K562 (cell line): ENCODE measurements around the gene RHD. TPM values are rescaled to one million over a fixed set of nuclear protein-coding genes. Genes with fewer than 3 reads are reported as not detected.
A peak's percentile ranks its signal among the peaks of the same experiment; 100 is the strongest.

Experiments
- ELF1 ChIP-seq: fragments of 200-800 bp; sonication (Bioruptor generic); IDR thresholded peaks from 2 replicates; pipeline ENCODE4 v1.6.1; 2016; ENCODE audit warnings: missing genetic modification characterization, missing compliant biosample characterization
- ETS1 ChIP-seq: conservative IDR thresholded peaks from 2 replicates; pipeline ENCODE4 v1.6.1; 2011; ENCODE audit warnings: low read depth, mild to moderate bottlenecking, low read length; ENCODE audit not compliant: control insufficient read depth
- ETS2 ChIP-seq: IDR thresholded peaks from 2 replicates; pipeline ENCODE4 v1.6.1; 2016; ENCODE audit warnings: borderline replicate concordance, missing genetic modification characterization, mild to moderate bottlenecking, moderate library complexity, missing compliant biosample characterization; ENCODE audit not compliant: poor library complexity, severe bottlenecking
- FOXJ3 ChIP-seq: sonication (generic); formaldehyde crosslinking; IDR thresholded peaks from 2 replicates; pipeline ENCODE4 v1.4.0; 2020; ENCODE audit warnings: mild to moderate bottlenecking, missing genetic modification reagents
- IRF2 ChIP-seq: sonication (generic); formaldehyde crosslinking; IDR thresholded peaks from 2 replicates; pipeline ENCODE4 v1.8.1; 2022; ENCODE audit warnings: mild to moderate bottlenecking, missing genetic modification reagents
- KAT2B ChIP-seq: IDR thresholded peaks from one replicate; pipeline ENCODE4 v1.6.1; 2012; ENCODE audit warnings: low read depth, mild to moderate bottlenecking, control low read depth, inconsistent platforms, low read length, moderate library complexity
- KAT8 ChIP-seq: fragments of 450-650 bp; IDR thresholded peaks from 2 replicates; pipeline ENCODE4 v1.6.1; 2016; ENCODE audit warnings: low read depth, mild to moderate bottlenecking
- LCOR ChIP-seq: sonication (generic); formaldehyde crosslinking; IDR thresholded peaks from 2 replicates; pipeline ENCODE4 v1.8.0; 2022; ENCODE audit warnings: mild to moderate bottlenecking, missing genetic modification reagents
- MBD2 ChIP-seq: sonication (generic); IDR thresholded peaks from 2 replicates; pipeline ENCODE4 v1.6.1; 2016; ENCODE audit warnings: low read depth, borderline replicate concordance
- MTA1 ChIP-seq: fragments of 450-650 bp; IDR thresholded peaks from 2 replicates; pipeline ENCODE4 v1.6.1; 2017; ENCODE audit warnings: borderline replicate concordance
- MYC ChIP-seq, 2 experiments: fragments of 250-450 bp in 1 of 2; sonication (Bioruptor Pico) in 1 of 2; IDR thresholded peaks; 2 replicates each; pipeline versions ENCODE4 v1.5.1 to v1.6.1; 2012 to 2021; ENCODE audit warnings: low read depth in 2 of 2, borderline replicate concordance in 1 of 2, improper control_type of control experiment in 1 of 2, low read length in 1 of 2, mild to moderate bottlenecking in 1 of 2, moderate library complexity in 1 of 2
- PCBP2 ChIP-seq: fragments of 200-400 bp; formaldehyde crosslinking; IDR thresholded peaks from 2 replicates; pipeline ENCODE4 v1.6.1; 2018; ENCODE audit warnings: low read length, low read depth, mild to moderate bottlenecking, moderate library complexity; ENCODE audit not compliant: poor library complexity, severe bottlenecking
- POU5F1 ChIP-seq: fragments of 150-350 bp; IDR thresholded peaks from 2 replicates; pipeline ENCODE4 v1.6.1; 2014; ENCODE audit warnings: borderline replicate concordance, low read length, low read depth, mild to moderate bottlenecking; ENCODE audit not compliant: partially characterized antibody
- RBBP5 ChIP-seq: fragments of 200-600 bp; sonication (generic); IDR thresholded peaks from 2 replicates; pipeline ENCODE4 v1.6.1; 2012; ENCODE audit warnings: borderline replicate concordance, mild to moderate bottlenecking, low read length, control low read depth, inconsistent platforms; ENCODE audit not compliant: insufficient read depth, poor library complexity, severe bottlenecking
- RBM22 ChIP-seq: fragments of 200-400 bp; formaldehyde crosslinking; IDR thresholded peaks from 2 replicates; pipeline ENCODE4 v1.6.1; 2018; ENCODE audit warnings: low read length, low read depth; ENCODE audit not compliant: poor library complexity, severe bottlenecking
- RFX7 ChIP-seq: fragments of 250-450 bp; sonication (Bioruptor Pico); IDR thresholded peaks from 2 replicates; pipeline ENCODE4 v1.5.1; 2021; ENCODE audit warnings: mild to moderate bottlenecking
- SNRNP70 ChIP-seq: fragments of 200-400 bp; formaldehyde crosslinking; optimal IDR thresholded peaks from 2 replicates; pipeline ENCODE3; 2017; ENCODE audit warnings: low read depth, low read length
- TEAD4 ChIP-seq, 2 experiments: sonication (generic) in 1 of 2; formaldehyde crosslinking in 1 of 2; IDR thresholded peaks; 2 replicates each; pipeline versions ENCODE4 v1.6.1 to v1.8.0; 2012 to 2022; ENCODE audit warnings: borderline replicate concordance in 1 of 2, inconsistent platforms in 1 of 2, low read length in 1 of 2, mild to moderate bottlenecking in 1 of 2, missing genetic modification reagents in 1 of 2
- TFAP4 ChIP-seq: sonication (generic); formaldehyde crosslinking; IDR thresholded peaks from 2 replicates; pipeline ENCODE4 v1.8.0; 2022; ENCODE audit warnings: missing genetic modification reagents, mild to moderate bottlenecking, moderate library complexity, borderline replicate concordance
- THRAP3 ChIP-seq: fragments of 450-650 bp; IDR thresholded peaks from 2 replicates; pipeline ENCODE4 v1.6.1; 2016; ENCODE audit warnings: mild to moderate bottlenecking, inconsistent platforms, borderline replicate concordance
- TRIM28 ChIP-seq: fragments of 450-650 bp; IDR thresholded peaks from 2 replicates; pipeline ENCODE4 v1.6.1; 2017
- YBX1 ChIP-seq: fragments of 450-650 bp; IDR thresholded peaks from 2 replicates; pipeline ENCODE4 v1.7.1; 2016; ENCODE audit warnings: mild to moderate bottlenecking
- ZFP1 ChIP-seq: fragments of 450-650 bp; formaldehyde crosslinking; IDR thresholded peaks from 2 replicates; pipeline ENCODE4 v1.4.0; 2020; ENCODE audit warnings: mild to moderate bottlenecking, mixed read lengths
- ZNF224 ChIP-seq: sonication (generic); formaldehyde crosslinking; IDR thresholded peaks from 2 replicates; pipeline ENCODE4 v1.8.0; 2022; ENCODE audit warnings: mild to moderate bottlenecking, missing genetic modification reagents
- ZNF239 ChIP-seq: fragments of 250-450 bp; sonication (Bioruptor Pico); IDR thresholded peaks from 2 replicates; pipeline ENCODE4 v1.4.0; 2020; ENCODE audit warnings: mild to moderate bottlenecking
- ZNF764 ChIP-seq: fragments of 250-450 bp; sonication (Bioruptor Pico); IDR thresholded peaks from 2 replicates; pipeline ENCODE4 v1.4.0; 2020; ENCODE audit warnings: low read depth, mild to moderate bottlenecking, moderate library complexity
- polyA plus RNA-seq, 8 experiments: library from polyadenylated mRNA; depleted of rRNA in 4 of 8; stranded (reverse) in 5 of 8; unstranded in 3 of 8; fragments of >200 nt; fragmentation: Nextera tagmentation in 2 of 8; fragmentation: Illumina TruSeq in 1 of 8; extraction: Ambion mirVana in 2 of 8; extraction: Trizol in 1 of 8; gene quantifications; 2 replicates each; pipeline versions ENCODE4 v1.2.1 to v1.2.3, GENCODE V29; 2011 to 2014; ENCODE audit warnings: inconsistent platforms in 1 of 8, missing spikeins in 1 of 8
- total RNA-seq, 7 experiments: library from RNA; depleted of rRNA in 6 of 7; stranded (reverse); fragments of >200 nt in 6 of 7; fragmentation: Illumina TruSeq in 2 of 7; extraction: Trizol in 2 of 7; gene quantifications; 2 replicates each; pipeline versions ENCODE4 v1.2.1 to v1.2.3, GENCODE V29; 2011 to 2021; ENCODE audit warnings: low replicate concordance in 1 of 7

Gene RHD
- total and polyA plus RNA-seq, 9 of the 15 experiments (the other 6 are each of a cell fraction or from before 2014, with no cell fraction given), result 8.8 to 32.4 (median 15.0) TPM

- TF ChIP-seq FOXJ3 (CRISPR knock-in tag) (no peak), KAT2B (no peak), ZNF764 (CRISPR knock-in tag) (0 out of 2 replicates have a peak, but pooled peaks have one; percentile 5), RBBP5 (peak; percentile 86), THRAP3 (no peak), RBM22 (no peak), ETS1 (peak; percentile 75), YBX1 (no peak), ZFP1 (CRISPR knock-in tag) (no peak), RFX7 (CRISPR knock-in tag) (peak; percentile 45; the same call in 1 of the 2 replicates), SNRNP70 (no peak), TEAD4 (IDR thresholded peaks at IDR 0.05; ENCODE audit: low read length) (no peak), TEAD4 (CRISPR knock-in tag; IDR thresholded peaks at IDR 0.05; ENCODE audit: borderline replicate concordance) (peak; percentile 95), MTA1 (no peak; the same call in 1 of the 2 replicates), PCBP2 (no peak), TFAP4 (CRISPR knock-in tag) (peak; percentile 31; the same call in 1 of the 2 replicates), ELF1 (tag) (peak; percentile 100), IRF2 (CRISPR knock-in tag) (no peak), MYC (IDR thresholded peaks at IDR 0.05; ENCODE audit: low read depth, low read length) (peak; percentile 88), MYC (CRISPR knock-in tag; IDR thresholded peaks at IDR 0.05; ENCODE audit: borderline replicate concordance, low read depth) (peak; percentile 46; the same call in 1 of the 2 replicates), POU5F1 (peak; percentile 87), ETS2 (tag) (peak; percentile 9), TRIM28 (no peak; the same call in 1 of the 2 replicates), ZNF239 (CRISPR knock-in tag) (peak; percentile 54), KAT8 (peak; percentile 83; the same call in 1 of the 2 replicates), ZNF224 (CRISPR knock-in tag) (peak; percentile 77; the same call in 1 of the 2 replicates), MBD2 (peak; percentile 85), LCOR (CRISPR knock-in tag) (peak; percentile 9; the same call in 1 of the 2 replicates)
Measured at GRCh38 chr1:25232027-25232865, 40.1 kb upstream of the RHD start, which contains the start of gene SYF2 (continued).
